SIG-M5 treated with dmso at 0.1 percent for 504 hours (cell line): ENCODE data around the gene PLAC8L1.

ENCODE experiments used
- DNase-seq: peaks from one replicate; lab custom pipeline; 2025; ENCODE audit not compliant: unreplicated experiment; lab: John Stamatoyannopoulos, UW

Gene PLAC8L1

DNA sequence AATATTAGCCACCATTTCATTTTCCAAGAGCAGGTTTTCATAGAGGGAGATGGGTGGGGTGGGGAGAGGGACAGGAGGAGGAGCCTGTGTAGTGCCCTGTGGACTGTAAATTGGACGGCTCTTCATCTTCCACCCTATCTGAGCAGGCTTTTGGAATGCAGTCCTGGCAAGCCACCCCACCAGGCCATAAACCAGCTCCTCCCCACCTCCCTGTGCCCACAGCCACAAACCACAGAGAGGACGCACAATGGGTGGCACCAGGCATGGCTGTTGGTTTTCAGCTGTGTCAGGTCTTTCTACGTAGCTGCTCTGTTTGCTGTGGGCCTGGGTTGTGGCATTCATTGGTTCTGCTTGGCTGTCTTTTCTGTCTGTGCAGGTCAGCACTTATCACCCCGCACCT is 58.0 kb downstream of the PLAC8L1 start:
- no peak for DNase-seq

- DNase-seq, result no peak
These were observed 61.7 kb downstream of the PLAC8L1 start for GRCh38 chr5:146043722-146044121.

- DNase-seq, result no peak
These were observed 62.6 kb downstream of the PLAC8L1 start for GRCh38 chr5:146042628-146043279.

DNA sequence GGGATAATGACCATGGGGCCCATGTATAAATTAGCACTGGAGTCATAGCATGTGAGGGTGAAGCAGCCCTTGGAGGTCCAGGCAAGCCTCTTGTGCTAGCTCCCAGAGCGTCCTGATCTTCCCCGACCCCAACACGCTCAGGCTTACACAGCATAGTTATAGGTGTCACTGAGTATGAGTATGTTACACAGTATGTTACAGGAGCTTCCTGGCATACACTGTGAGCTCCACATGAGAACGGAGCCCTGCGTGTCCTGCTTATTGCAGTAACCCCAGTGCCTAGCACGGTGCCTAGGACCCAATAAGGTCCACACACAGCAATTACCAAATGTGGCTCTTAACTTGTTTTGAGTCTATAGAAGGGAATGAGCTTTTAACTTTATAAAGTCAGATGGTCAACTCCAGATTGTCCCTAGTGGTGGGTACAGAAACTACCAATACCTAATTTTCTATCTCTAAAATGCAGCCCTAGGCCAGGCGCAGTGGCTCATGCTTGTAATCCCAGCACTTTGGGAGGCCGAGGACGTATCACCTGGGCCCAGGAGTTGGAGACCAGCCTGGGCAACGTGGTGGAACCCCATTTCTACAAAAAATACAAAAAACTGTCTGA is 64.1 kb downstream of the PLAC8L1 start:
- DNase-seq, result peak; percentile 21

GRCh38 chr5:146040527-146040926 is 64.8 kb downstream of the PLAC8L1 start:
- DNase-seq, result peak; percentile 9

DNA sequence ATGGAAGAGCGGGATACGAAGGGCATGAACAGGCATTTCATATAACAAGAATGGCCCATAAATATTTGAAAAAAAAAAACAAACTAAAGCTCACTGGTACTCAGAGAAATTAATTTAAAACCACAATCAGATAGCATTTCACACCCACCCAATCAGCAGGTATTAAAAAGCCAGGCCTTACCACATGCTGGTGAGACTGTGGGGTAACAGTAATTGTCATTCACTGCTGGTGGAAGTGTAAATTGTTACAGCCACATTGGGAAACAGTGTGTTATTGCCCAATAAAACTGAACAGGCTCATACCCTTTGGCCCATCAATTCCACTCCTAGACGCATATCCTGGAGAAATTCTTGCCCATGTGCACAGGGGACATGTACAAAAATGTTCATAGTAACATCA is 66.0 kb downstream of the PLAC8L1 start:
- peak; percentile 74 for DNase-seq

GRCh38 chr5:146034605-146035004 is 70.8 kb downstream of the PLAC8L1 start:
- DNase-seq, result no peak
